ENCODE results near the gene SH3RF1.

The SH3RF1 gene

GRCh38 chr4:169116270-169116901, 154.4 kb downstream of the SH3RF1 start:
- Mint-ChIP-seq H3K4me1 (no peaks in the 10 kb centered on the region), H3K27ac (no peak overlapping the region), H3K9me3 (no peaks in the 10 kb centered on the region), H3K27me3 (peaks cover 5% of the 10 kb centered on the region), H3K36me3 (no peaks in the 10 kb centered on the region), H3K4me3 (no peak overlapping the region)

- H3K4me3 Mint-ChIP-seq = no peak overlapping the region
- H3K4me1 Mint-ChIP-seq = no peaks in the 10 kb centered on the region
- peaks cover 5% of the 10 kb centered on the region for H3K27me3 Mint-ChIP-seq
- peak overlapping the region; percentile 31 for H3K27ac Mint-ChIP-seq
- no peaks in the 10 kb centered on the region for H3K36me3 Mint-ChIP-seq
- H3K9me3 Mint-ChIP-seq = no peaks in the 10 kb centered on the region
Measured at GRCh38 chr4:169115897-169116254, 154.9 kb downstream of the SH3RF1 start.

- no peak overlapping the region for H3K4me3 Mint-ChIP-seq
- peaks cover 5% of the 10 kb centered on the region for H3K27me3 Mint-ChIP-seq
- H3K9me3 Mint-ChIP-seq = no peaks in the 10 kb centered on the region
- H3K27ac Mint-ChIP-seq = no peak overlapping the region
- no peaks in the 10 kb centered on the region for H3K4me1 Mint-ChIP-seq
- no peaks in the 10 kb centered on the region for H3K36me3 Mint-ChIP-seq
Measured at GRCh38 chr4:169115144-169115896, 155.4 kb downstream of the SH3RF1 start.

GRCh38 chr4:169114341-169114974, 156.3 kb downstream of the SH3RF1 start:
- Mint-ChIP-seq H3K27me3 (peaks cover 5% of the 10 kb centered on the region), H3K4me1 (no peaks in the 10 kb centered on the region), H3K9me3 (no peaks in the 10 kb centered on the region), H3K4me3 (no peak overlapping the region), H3K27ac (no peak overlapping the region), H3K36me3 (no peaks in the 10 kb centered on the region)

GRCh38 chr4:169110633-169111032, 160.1 kb downstream of the SH3RF1 start:
- H3K27ac Mint-ChIP-seq = no peak overlapping the region
- H3K4me3 Mint-ChIP-seq = no peak overlapping the region
- no peaks in the 10 kb centered on the region for H3K9me3 Mint-ChIP-seq

GRCh38 chr4:169109035-169109675, 161.6 kb downstream of the SH3RF1 start:
- Mint-ChIP-seq H3K36me3 (no peaks in the 10 kb centered on the region), H3K4me1 (no peaks in the 10 kb centered on the region), H3K27ac (no peak overlapping the region), H3K4me3 (no peak overlapping the region), H3K9me3 (no peaks in the 10 kb centered on the region), H3K27me3 (peaks cover 5% of the 10 kb centered on the region)

More at GRCh38 chr4:169110633-169111032, 160.1 kb downstream of the SH3RF1 start:
- no peaks in the 10 kb centered on the region for H3K36me3 Mint-ChIP-seq
- H3K4me1 Mint-ChIP-seq = no peaks in the 10 kb centered on the region
- H3K27me3 Mint-ChIP-seq = peaks cover 5% of the 10 kb centered on the region

- H3K27ac Mint-ChIP-seq = no peak overlapping the region
- H3K4me3 Mint-ChIP-seq = no peak overlapping the region
- H3K9me3 Mint-ChIP-seq = no peaks in the 10 kb centered on the region
- H3K36me3 Mint-ChIP-seq = no peaks in the 10 kb centered on the region
- peaks cover 6% of the 10 kb centered on the region for H3K27me3 Mint-ChIP-seq
- no peaks in the 10 kb centered on the region for H3K4me1 Mint-ChIP-seq
Measured at GRCh38 chr4:169108303-169108702, 162.5 kb downstream of the SH3RF1 start.

- H3K36me3 Mint-ChIP-seq = no peaks in the 10 kb centered on the region
- H3K4me1 Mint-ChIP-seq = no peaks in the 10 kb centered on the region
- H3K27ac Mint-ChIP-seq = no peak overlapping the region
- no peaks in the 10 kb centered on the region for H3K9me3 Mint-ChIP-seq
- peaks cover 6% of the 10 kb centered on the region for H3K27me3 Mint-ChIP-seq
- no peak overlapping the region for H3K4me3 Mint-ChIP-seq
Measured at GRCh38 chr4:169107528-169107927, 163.2 kb downstream of the SH3RF1 start.

- Mint-ChIP-seq H3K27me3 (peaks cover 4% of the 10 kb centered on the region), H3K4me1 (no peaks in the 10 kb centered on the region), H3K27ac (no peak overlapping the region), H3K36me3 (no peaks in the 10 kb centered on the region), H3K9me3 (no peaks in the 10 kb centered on the region), H3K4me3 (no peak overlapping the region)
Measured at GRCh38 chr4:169106696-169107229, 164.0 kb downstream of the SH3RF1 start.

- no peak overlapping the region for H3K4me3 Mint-ChIP-seq
- no peaks in the 10 kb centered on the region for H3K36me3 Mint-ChIP-seq
- H3K4me1 Mint-ChIP-seq = no peaks in the 10 kb centered on the region
Measured at GRCh38 chr4:169105620-169106019, 165.1 kb downstream of the SH3RF1 start.

GRCh38 chr4:169103966-169104412, 166.8 kb downstream of the SH3RF1 start:
- peaks cover 1% of the 10 kb centered on the region for H3K27me3 Mint-ChIP-seq
- H3K4me1 Mint-ChIP-seq = no peaks in the 10 kb centered on the region
- no peaks in the 10 kb centered on the region for H3K9me3 Mint-ChIP-seq
- no peak overlapping the region for H3K27ac Mint-ChIP-seq
- no peak overlapping the region for H3K4me3 Mint-ChIP-seq
- H3K36me3 Mint-ChIP-seq = no peaks in the 10 kb centered on the region

More at GRCh38 chr4:169105620-169106019, 165.1 kb downstream of the SH3RF1 start:
- Mint-ChIP-seq H3K27me3 (peaks cover 1% of the 10 kb centered on the region), H3K9me3 (no peaks in the 10 kb centered on the region), H3K27ac (no peak overlapping the region)

- Mint-ChIP-seq H3K9me3 (no peaks in the 10 kb centered on the region), H3K27ac (no peak overlapping the region), H3K4me3 (no peak overlapping the region), H3K4me1 (no peaks in the 10 kb centered on the region), H3K36me3 (no peaks in the 10 kb centered on the region), H3K27me3 (peaks cover 3% of the 10 kb centered on the region)
Measured at GRCh38 chr4:169102026-169102425, 168.7 kb downstream of the SH3RF1 start.

- no peaks in the 10 kb centered on the region for H3K9me3 Mint-ChIP-seq
- H3K27me3 Mint-ChIP-seq = peaks cover 3% of the 10 kb centered on the region
- H3K36me3 Mint-ChIP-seq = no peaks in the 10 kb centered on the region
- H3K4me3 Mint-ChIP-seq = no peak overlapping the region
- H3K4me1 Mint-ChIP-seq = no peaks in the 10 kb centered on the region
- H3K27ac Mint-ChIP-seq = no peak overlapping the region
Measured at GRCh38 chr4:169100670-169101101, 170.1 kb downstream of the SH3RF1 start.

- H3K4me3 Mint-ChIP-seq = no peak overlapping the region
- no peaks in the 10 kb centered on the region for H3K9me3 Mint-ChIP-seq
- H3K27me3 Mint-ChIP-seq = peaks cover 3% of the 10 kb centered on the region
- no peak overlapping the region for H3K27ac Mint-ChIP-seq
- H3K36me3 Mint-ChIP-seq = no peaks in the 10 kb centered on the region
- H3K4me1 Mint-ChIP-seq = no peaks in the 10 kb centered on the region
Measured at GRCh38 chr4:169099771-169100180, 171.0 kb downstream of the SH3RF1 start.

GRCh38 chr4:169098969-169099690, 171.6 kb downstream of the SH3RF1 start:
- H3K9me3 Mint-ChIP-seq = no peaks in the 10 kb centered on the region
- peaks cover 4% of the 10 kb centered on the region for H3K27me3 Mint-ChIP-seq
- no peaks in the 10 kb centered on the region for H3K4me1 Mint-ChIP-seq
- no peak overlapping the region for H3K4me3 Mint-ChIP-seq
- no peaks in the 10 kb centered on the region for H3K36me3 Mint-ChIP-seq
- no peak overlapping the region for H3K27ac Mint-ChIP-seq
